SK-N-SH (cell line): ENCODE results near the gene TCL1A. TPM values are rescaled to one million over a fixed set of nuclear protein-coding genes. Genes with fewer than 3 reads are reported as not detected.

Experiments used
- CTCF ChIA-PET: fragments of 300-600, 350-600 bp; formaldehyde crosslinking; extraction: SDS; loops from one replicate; lab custom pipeline; 2021; lab: Yijun Ruan, JAX
- POLR2A ChIA-PET: fragments of 350-600 bp; sonication (Branson Sonifier 250); formaldehyde crosslinking; extraction: SDS; loops from one replicate; lab custom pipeline; 2020; ENCODE audit warnings: antibody characterized with exemption, inconsistent platforms; lab: Yijun Ruan, JAX
- DNase-seq: peaks from one replicate; pipeline ENCODE4 v3.0.0; 2012
- H2AFZ ChIP-seq: fragments of 200-600 bp; sonication (generic); 2 replicates; pipeline ENCODE4 v1.8.1; 2016; ENCODE audit warnings: antibody characterized with exemption, mild to moderate bottlenecking, low read depth
- H3F3A ChIP-seq: fragments of 200-600 bp; sonication (generic); replicated peaks from 2 replicates; pipeline ENCODE3; 2016; ENCODE audit warnings: antibody characterized with exemption, mild to moderate bottlenecking; ENCODE audit not compliant: insufficient read depth
- H3K27ac ChIP-seq, 2 experiments: fragments of 200-500 bp in 1 of 2; fragments of 200-600 bp in 1 of 2; sonication (Bioruptor generic) in 1 of 2; sonication (generic), shearing (Covaris generic) in 1 of 2; 2 replicates each; pipeline versions ENCODE4 v1.5.1 to v1.6.1; 2014 to 2016; ENCODE audit warnings: low read depth in 2 of 2, inconsistent platforms in 1 of 2, low read length in 1 of 2, mild to moderate bottlenecking in 1 of 2, mixed read lengths in 1 of 2
- H3K27me3 ChIP-seq: fragments of 200-600 bp; sonication (generic), shearing (Covaris generic); 2 replicates; pipeline ENCODE4 v1.6.1; 2016; ENCODE audit warnings: mixed run types; ENCODE audit not compliant: insufficient read depth
- H3K36me3 ChIP-seq, 2 experiments: fragments of 200-500 bp in 1 of 2; fragments of 200-600 bp in 1 of 2; sonication (Bioruptor generic) in 1 of 2; sonication (generic) in 1 of 2; replicated peaks in 1 of 2; 2 replicates each; pipeline versions ENCODE3 to v1.5.1; 2014 to 2016; ENCODE audit warnings: low read length in 1 of 2, mild to moderate bottlenecking in 1 of 2; ENCODE audit not compliant: insufficient read depth in 2 of 2, control insufficient read depth in 1 of 2
- H3K4me1 ChIP-seq, 2 experiments: fragments of 200-500 bp in 1 of 2; fragments of 200-600 bp in 1 of 2; sonication (Bioruptor generic) in 1 of 2; sonication (generic), shearing (Covaris generic) in 1 of 2; 2 replicates each; pipeline versions ENCODE4 v1.5.1 to v1.6.1; 2014 to 2016; ENCODE audit warnings: low read depth in 1 of 2, low read length in 1 of 2, mixed run types in 1 of 2; ENCODE audit not compliant: insufficient read depth in 2 of 2, control insufficient read depth in 1 of 2
- H3K4me2 ChIP-seq: fragments of 200-600 bp; sonication (generic), shearing (Covaris generic); 2 replicates; pipeline ENCODE4 v1.6.1; 2017; ENCODE audit warnings: mixed run types
- H3K4me3 ChIP-seq, 2 experiments: fragments of 200-500 bp in 1 of 2; fragments of 200-600 bp in 1 of 2; sonication (Bioruptor generic) in 1 of 2; sonication (generic), shearing (Covaris generic) in 1 of 2; 2 replicates each; pipeline versions ENCODE4 v1.5.1 to v1.8.1; 2014 to 2016; ENCODE audit warnings: low read depth in 2 of 2, inconsistent platforms in 1 of 2, low read length in 1 of 2, mild to moderate bottlenecking in 1 of 2, mixed read lengths in 1 of 2, moderate library complexity in 1 of 2
- H3K79me2 ChIP-seq: fragments of 200-600 bp; sonication (generic); 2 replicates; pipeline ENCODE4 v1.8.1; 2017; ENCODE audit warnings: mild to moderate bottlenecking; ENCODE audit not compliant: insufficient read depth
- H3K9ac ChIP-seq: fragments of 200-600 bp; sonication (generic); 2 replicates; pipeline ENCODE4 v1.6.1; 2017; ENCODE audit warnings: mixed run types
- H3K9me2 ChIP-seq: fragments of 200-600 bp; sonication (generic); 2 replicates; pipeline ENCODE4 v1.6.1; 2017; ENCODE audit warnings: mixed run types
- H3K9me3 ChIP-seq: fragments of 200-600 bp; sonication (generic); 2 replicates; pipeline ENCODE4 v1.6.1; 2017; ENCODE audit warnings: mixed run types, mild to moderate bottlenecking, moderate library complexity
- H4K20me1 ChIP-seq: fragments of 200-600 bp; sonication (generic); 2 replicates; pipeline ENCODE4 v1.6.1; 2017; ENCODE audit warnings: mild to moderate bottlenecking, mixed run types; ENCODE audit not compliant: insufficient read depth
- CHD2 ChIP-seq: fragments of 150-350 bp; IDR thresholded peaks from 2 replicates; pipeline ENCODE4 v1.6.1; 2018; ENCODE audit warnings: low read length; ENCODE audit not compliant: partially characterized antibody
- ELF1 ChIP-seq: IDR thresholded peaks from 2 replicates; pipeline ENCODE4 v1.4.0; 2012
- EZH2phosphoT487 ChIP-seq: fragments of 200-600 bp; sonication (generic); IDR thresholded peaks from 2 replicates; pipeline ENCODE4 v1.6.1; 2017; ENCODE audit warnings: low read depth, mixed run types, mild to moderate bottlenecking, antibody characterized with exemption, moderate library complexity, borderline replicate concordance
- FOXJ3 ChIP-seq: sonication (generic); formaldehyde crosslinking; IDR thresholded peaks from 2 replicates; pipeline ENCODE4 v1.5.1; 2020; ENCODE audit warnings: mild to moderate bottlenecking, missing genetic modification reagents
- FOXM1 ChIP-seq: IDR thresholded peaks from 2 replicates; pipeline ENCODE4 v1.4.0; 2012; ENCODE audit warnings: low read depth, mild to moderate bottlenecking
- GATA2 ChIP-seq: sonication (generic); formaldehyde crosslinking; IDR thresholded peaks from 2 replicates; pipeline ENCODE4 v1.5.0; 2020; ENCODE audit warnings: mild to moderate bottlenecking, missing genetic modification reagents
- JUND ChIP-seq: IDR thresholded peaks from 2 replicates; pipeline ENCODE4 v1.4.0; 2012
- MEF2A ChIP-seq: IDR thresholded peaks from 2 replicates; pipeline ENCODE4 v1.4.0; 2012; ENCODE audit warnings: low read depth, borderline replicate concordance
- NFIC ChIP-seq: IDR thresholded peaks from 2 replicates; pipeline ENCODE4 v1.4.0; 2012; ENCODE audit warnings: borderline replicate concordance
- NRF1 ChIP-seq: IDR thresholded peaks from 2 replicates; pipeline ENCODE4 v1.6.1; 2012; ENCODE audit warnings: low read depth, mild to moderate bottlenecking, low read length
- POLR2AphosphoS5 ChIP-seq: IDR thresholded peaks from 2 replicates; pipeline ENCODE4 v1.6.1; 2012; ENCODE audit warnings: low read depth, low read length
- RAD21 ChIP-seq: IDR thresholded peaks from 2 replicates; pipeline ENCODE4 v1.6.1; 2012; ENCODE audit warnings: mild to moderate bottlenecking, low read length
- RCOR1 ChIP-seq: fragments of 150-350 bp; IDR thresholded peaks from 2 replicates; pipeline ENCODE4 v1.6.1; 2017; ENCODE audit warnings: antibody characterized with exemption, low read length
- RFX5 ChIP-seq: IDR thresholded peaks from 2 replicates; pipeline ENCODE4 v1.6.1; 2012; ENCODE audit warnings: mild to moderate bottlenecking, improper control_type of control experiment, low read length
- SIN3A ChIP-seq: IDR thresholded peaks from 2 replicates; pipeline ENCODE4 v1.6.1; 2012; ENCODE audit warnings: low read depth, mild to moderate bottlenecking, low read length, moderate library complexity, borderline replicate concordance
- SMC3 ChIP-seq: IDR thresholded peaks from 2 replicates; pipeline ENCODE4 v1.6.1; 2012; ENCODE audit warnings: low read depth, low read length, improper control_type of control experiment
- TCF12 ChIP-seq: IDR thresholded peaks from 2 replicates; pipeline ENCODE4 v1.4.0; 2012
- TEAD4 ChIP-seq: IDR thresholded peaks from 2 replicates; pipeline ENCODE4 v1.4.0; 2012; ENCODE audit warnings: mild to moderate bottlenecking, borderline replicate concordance; ENCODE audit not compliant: insufficient read depth
- WGBS: methylation state at CpG from one replicate; pipeline ENCODE4 v1.1.6; 2017; ENCODE audit warnings: low lambda C conversion rate; 5-methylcytosine and 5-hydroxymethylcytosine counted together
- polyA plus RNA-seq, 3 experiments: library from polyadenylated mRNA; depleted of rRNA; stranded (reverse); fragments of >200 nt; gene quantifications; 2 replicates each; pipeline ENCODE4 v1.2.3, GENCODE V29; 2012
- TF ChIP-seq, protein P1 (sequence below): IDR thresholded peaks from 2 replicates; pipeline ENCODE4; 2012
- TF ChIP-seq, protein P2 (sequence below): fragments of 150-350 bp; IDR thresholded peaks from 2 replicates; pipeline ENCODE4 v1.6.1; 2017; ENCODE audit warnings: antibody characterized with exemption, low read length, low read depth, borderline replicate concordance
- TF ChIP-seq, protein P3 (sequence below): fragments of 150-350 bp; IDR thresholded peaks from 2 replicates; pipeline ENCODE4 v1.6.1; 2016; ENCODE audit warnings: mild to moderate bottlenecking, low read depth, low read length
- TF ChIP-seq, protein P4 (sequence below): IDR thresholded peaks from 2 replicates; pipeline ENCODE4 v1.4.0; 2012; ENCODE audit warnings: low read depth
- TF ChIP-seq, protein P5 (sequence below): fragments of 200-600 bp; sonication (generic); IDR thresholded peaks from 2 replicates; pipeline ENCODE4 v1.6.1; 2017; ENCODE audit warnings: antibody characterized with exemption, mild to moderate bottlenecking, moderate library complexity

The TCL1A gene
- polyA plus RNA-seq, 1 of the 3 experiments (the other 2 are of a cell fraction): not detected

DNA sequence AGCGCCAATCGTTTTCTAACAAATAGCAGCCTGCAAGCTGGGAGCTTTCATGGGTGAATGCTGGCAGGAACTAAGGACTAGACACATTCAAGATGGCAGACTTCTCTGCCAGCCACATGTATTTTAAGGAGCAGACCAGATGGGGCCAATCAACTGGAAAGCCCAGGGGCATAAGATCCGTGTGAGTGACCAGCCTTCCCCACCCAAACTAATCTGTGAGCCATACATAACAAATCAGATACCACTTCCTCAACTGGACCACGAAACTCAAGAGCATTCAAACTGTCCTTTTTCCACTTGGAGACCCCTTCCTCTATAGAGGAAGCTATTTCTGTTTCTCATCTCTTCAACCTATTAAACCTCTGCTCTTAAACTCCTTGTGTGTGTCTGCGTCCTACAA, 18.0 kb downstream of the TCL1A start:
- Histone ChIP-seq H3K4me3 (no peak overlapping the region), H2AFZ (no peak overlapping the region), H3K9me2 (no peaks in the 10 kb centered on the region), H3K36me3 (no peaks in the 10 kb centered on the region), H3K27ac (no peak overlapping the region), H3K27me3 (no peaks in the 10 kb centered on the region), H3K9ac (no peak overlapping the region), H3K9me3 (no peaks in the 10 kb centered on the region), H3K79me2 (no peaks in the 10 kb centered on the region), H3K4me2 (no peak overlapping the region), H3K4me1 (no peaks in the 10 kb centered on the region; a peak in 1 of 4 replicates), H4K20me1 (no peaks in the 10 kb centered on the region), H3F3A (no peaks in the 10 kb centered on the region)
- DNase-seq: no peak
- POLR2A ChIA-PET: no interaction called here
- 32% methylated on average over 5 of the region's 5 CpGs for WGBS
- CTCF ChIA-PET: no interaction called here
- TF ChIP-seq GATA2 (CRISPR knock-in tag): no peak
- TF ChIP-seq FOXJ3 (CRISPR knock-in tag): no peak
- TF ChIP-seq, protein P1, sequence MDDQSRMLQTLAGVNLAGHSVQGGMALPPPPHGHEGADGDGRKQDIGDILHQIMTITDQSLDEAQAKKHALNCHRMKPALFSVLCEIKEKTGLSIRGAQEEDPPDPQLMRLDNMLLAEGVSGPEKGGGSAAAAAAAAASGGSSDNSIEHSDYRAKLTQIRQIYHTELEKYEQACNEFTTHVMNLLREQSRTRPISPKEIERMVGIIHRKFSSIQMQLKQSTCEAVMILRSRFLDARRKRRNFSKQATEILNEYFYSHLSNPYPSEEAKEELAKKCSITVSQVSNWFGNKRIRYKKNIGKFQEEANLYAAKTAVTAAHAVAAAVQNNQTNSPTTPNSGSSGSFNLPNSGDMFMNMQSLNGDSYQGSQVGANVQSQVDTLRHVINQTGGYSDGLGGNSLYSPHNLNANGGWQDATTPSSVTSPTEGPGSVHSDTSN: no peak
- TF ChIP-seq FOXM1: no peak
- no peak for TF ChIP-seq SIN3A
- no peak for TF ChIP-seq TEAD4
- no peak for TF ChIP-seq TCF12
- TF ChIP-seq RFX5: no peak
- TF ChIP-seq POLR2AphosphoS5: no peak
- TF ChIP-seq MEF2A: no peak
- TF ChIP-seq NRF1: no peak
- TF ChIP-seq, protein P2, sequence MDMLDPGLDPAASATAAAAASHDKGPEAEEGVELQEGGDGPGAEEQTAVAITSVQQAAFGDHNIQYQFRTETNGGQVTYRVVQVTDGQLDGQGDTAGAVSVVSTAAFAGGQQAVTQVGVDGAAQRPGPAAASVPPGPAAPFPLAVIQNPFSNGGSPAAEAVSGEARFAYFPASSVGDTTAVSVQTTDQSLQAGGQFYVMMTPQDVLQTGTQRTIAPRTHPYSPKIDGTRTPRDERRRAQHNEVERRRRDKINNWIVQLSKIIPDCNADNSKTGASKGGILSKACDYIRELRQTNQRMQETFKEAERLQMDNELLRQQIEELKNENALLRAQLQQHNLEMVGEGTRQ: no peak
- TF ChIP-seq, protein P3, sequence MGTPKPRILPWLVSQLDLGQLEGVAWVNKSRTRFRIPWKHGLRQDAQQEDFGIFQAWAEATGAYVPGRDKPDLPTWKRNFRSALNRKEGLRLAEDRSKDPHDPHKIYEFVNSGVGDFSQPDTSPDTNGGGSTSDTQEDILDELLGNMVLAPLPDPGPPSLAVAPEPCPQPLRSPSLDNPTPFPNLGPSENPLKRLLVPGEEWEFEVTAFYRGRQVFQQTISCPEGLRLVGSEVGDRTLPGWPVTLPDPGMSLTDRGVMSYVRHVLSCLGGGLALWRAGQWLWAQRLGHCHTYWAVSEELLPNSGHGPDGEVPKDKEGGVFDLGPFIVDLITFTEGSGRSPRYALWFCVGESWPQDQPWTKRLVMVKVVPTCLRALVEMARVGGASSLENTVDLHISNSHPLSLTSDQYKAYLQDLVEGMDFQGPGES: no peak
- TF ChIP-seq CHD2: no peak
- no peak for TF ChIP-seq ELF1

DNA sequence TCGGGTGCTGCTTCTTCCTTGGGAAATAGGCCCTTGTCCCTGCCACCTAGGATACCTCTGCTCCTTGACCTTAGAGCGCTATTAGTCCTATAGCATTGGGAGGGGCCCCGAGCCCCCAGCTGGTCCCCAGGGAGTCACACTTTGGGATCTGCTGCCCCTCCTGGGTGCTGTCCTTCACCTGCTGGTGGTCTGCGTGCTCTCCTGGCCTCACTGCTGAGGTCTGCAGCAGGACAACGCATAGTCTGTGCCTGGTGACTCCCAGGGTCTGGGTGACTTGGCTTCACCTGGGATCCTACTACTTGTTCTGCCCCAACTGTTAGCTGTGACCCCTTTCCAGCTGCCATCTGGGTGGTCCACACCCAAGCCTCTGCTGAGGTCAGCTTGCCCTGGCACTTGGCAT, 18.9 kb downstream of the TCL1A start:
- Histone ChIP-seq H3F3A (no peaks in the 10 kb centered on the region), H3K4me2 (no peak overlapping the region), H3K9me3 (no peaks in the 10 kb centered on the region), H3K4me3 (no peak overlapping the region), H3K79me2 (no peaks in the 10 kb centered on the region), H3K9ac (no peak overlapping the region), H2AFZ (no peak overlapping the region), H3K4me1 (no peaks in the 10 kb centered on the region; a peak in 1 of 4 replicates), H4K20me1 (no peaks in the 10 kb centered on the region), H3K27ac (no peak overlapping the region), H3K9me2 (no peaks in the 10 kb centered on the region), H3K36me3 (no peaks in the 10 kb centered on the region), H3K27me3 (no peaks in the 10 kb centered on the region)
- ChIA-PET CTCF (no interaction called here), POLR2A (no interaction called here)
- WGBS: 31% methylated on average over 2 of the region's 5 CpGs
- DNase-seq: no peak
- no peak for TF ChIP-seq FOXM1
- TF ChIP-seq, protein P2: no peak
- no peak for TF ChIP-seq TEAD4
- no peak for TF ChIP-seq RCOR1
- TF ChIP-seq, protein P3: no peak
- TF ChIP-seq JUND: no peak
- TF ChIP-seq NFIC: no peak
- TF ChIP-seq, protein P4, sequence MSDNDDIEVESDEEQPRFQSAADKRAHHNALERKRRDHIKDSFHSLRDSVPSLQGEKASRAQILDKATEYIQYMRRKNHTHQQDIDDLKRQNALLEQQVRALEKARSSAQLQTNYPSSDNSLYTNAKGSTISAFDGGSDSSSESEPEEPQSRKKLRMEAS: no peak
- no peak for TF ChIP-seq POLR2AphosphoS5
- TF ChIP-seq, protein P5, sequence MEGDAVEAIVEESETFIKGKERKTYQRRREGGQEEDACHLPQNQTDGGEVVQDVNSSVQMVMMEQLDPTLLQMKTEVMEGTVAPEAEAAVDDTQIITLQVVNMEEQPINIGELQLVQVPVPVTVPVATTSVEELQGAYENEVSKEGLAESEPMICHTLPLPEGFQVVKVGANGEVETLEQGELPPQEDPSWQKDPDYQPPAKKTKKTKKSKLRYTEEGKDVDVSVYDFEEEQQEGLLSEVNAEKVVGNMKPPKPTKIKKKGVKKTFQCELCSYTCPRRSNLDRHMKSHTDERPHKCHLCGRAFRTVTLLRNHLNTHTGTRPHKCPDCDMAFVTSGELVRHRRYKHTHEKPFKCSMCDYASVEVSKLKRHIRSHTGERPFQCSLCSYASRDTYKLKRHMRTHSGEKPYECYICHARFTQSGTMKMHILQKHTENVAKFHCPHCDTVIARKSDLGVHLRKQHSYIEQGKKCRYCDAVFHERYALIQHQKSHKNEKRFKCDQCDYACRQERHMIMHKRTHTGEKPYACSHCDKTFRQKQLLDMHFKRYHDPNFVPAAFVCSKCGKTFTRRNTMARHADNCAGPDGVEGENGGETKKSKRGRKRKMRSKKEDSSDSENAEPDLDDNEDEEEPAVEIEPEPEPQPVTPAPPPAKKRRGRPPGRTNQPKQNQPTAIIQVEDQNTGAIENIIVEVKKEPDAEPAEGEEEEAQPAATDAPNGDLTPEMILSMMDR: no peak
- no peak for TF ChIP-seq SIN3A
- TF ChIP-seq SMC3: no peak
- TF ChIP-seq RAD21: no peak
- TF ChIP-seq EZH2phosphoT487: no peak
